Stimulated activated CD4-positive, alpha-beta T cell treated with anti-CD3 and anti-CD28 coated beads, Interleukin-1b, Interleukin-23, amount 100 ng/mL, for 1 hour (primary cell): ENCODE results near the gene SLTM.
"Not testable (repeated sequence)": the region's sequence is repeated elsewhere in the genome, so short reads cannot be mapped to it uniquely, and the experiment has no call there.

Experiments
- DNase-seq, 2 donors: peaks; one replicate each; pipeline ENCODE4 v3.0.0-alpha.2; 2020; ENCODE audit warnings: low read depth in 2 of 2

SLTM gene

GRCh38 chr15:58929891-58930416 is 3.5 kb downstream of the SLTM start:
- DNase-seq, result no peak

GRCh38 chr15:58926823-58927222 is 6.7 kb downstream of the SLTM start:
- DNase-seq, result no peak

GRCh38 chr15:58924327-58924726 is 9.2 kb downstream of the SLTM start:
- no peak for DNase-seq

- DNase-seq, result no peak
Measured at GRCh38 chr15:58923696-58924300, 9.7 kb downstream of the SLTM start.

GRCh38 chr15:58923284-58923683 is 10.2 kb downstream of the SLTM start:
- DNase-seq, result no peak

DNA sequence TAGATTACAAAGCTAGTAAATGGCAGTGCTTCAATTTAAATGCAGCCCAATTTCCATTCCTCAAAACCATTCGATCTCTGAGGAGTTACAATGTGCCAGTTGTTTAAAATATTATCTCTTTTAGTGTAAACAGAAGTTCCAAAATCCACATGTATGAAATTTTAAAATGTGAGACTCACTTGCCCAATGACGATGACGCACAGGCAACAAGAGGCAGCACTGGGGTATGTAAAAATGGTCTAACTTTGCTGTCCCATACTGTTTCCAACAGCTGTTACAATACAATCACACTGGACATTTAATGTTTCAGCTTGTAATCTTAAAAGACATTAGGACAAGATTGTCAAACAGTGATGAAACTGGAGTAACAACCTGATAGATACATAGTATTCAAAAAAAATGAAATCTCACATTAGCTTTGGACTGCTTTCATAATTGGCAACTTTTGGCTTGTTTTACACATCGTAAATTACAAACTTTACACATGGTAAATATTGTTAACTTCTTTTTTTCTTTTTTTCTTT is 12.2 kb downstream of the SLTM start:
- no peak for DNase-seq

GRCh38 chr15:58920447-58920846 is 13.0 kb downstream of the SLTM start:
- not testable (repeated sequence) for DNase-seq

DNA sequence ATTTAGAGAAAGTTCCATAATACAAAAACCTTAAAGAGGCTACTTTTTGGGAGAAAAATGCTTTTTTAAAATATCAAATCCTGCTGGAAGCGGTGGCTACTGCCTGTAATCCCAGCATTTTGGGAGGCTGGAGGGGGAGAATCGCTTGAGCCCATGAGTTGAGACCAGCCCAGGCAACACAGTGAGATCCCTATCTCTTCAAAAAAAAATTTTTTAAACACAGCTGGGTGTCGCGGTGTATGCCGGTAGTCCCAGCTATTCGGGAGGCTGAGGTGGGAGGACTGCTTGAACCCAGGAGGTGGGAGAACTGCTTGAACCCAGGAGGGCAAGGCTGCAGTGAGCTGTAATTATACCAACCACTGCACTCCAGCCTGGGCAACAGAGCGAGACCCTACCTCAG is 14.2 kb downstream of the SLTM start:
- DNase-seq, result no peak

DNA sequence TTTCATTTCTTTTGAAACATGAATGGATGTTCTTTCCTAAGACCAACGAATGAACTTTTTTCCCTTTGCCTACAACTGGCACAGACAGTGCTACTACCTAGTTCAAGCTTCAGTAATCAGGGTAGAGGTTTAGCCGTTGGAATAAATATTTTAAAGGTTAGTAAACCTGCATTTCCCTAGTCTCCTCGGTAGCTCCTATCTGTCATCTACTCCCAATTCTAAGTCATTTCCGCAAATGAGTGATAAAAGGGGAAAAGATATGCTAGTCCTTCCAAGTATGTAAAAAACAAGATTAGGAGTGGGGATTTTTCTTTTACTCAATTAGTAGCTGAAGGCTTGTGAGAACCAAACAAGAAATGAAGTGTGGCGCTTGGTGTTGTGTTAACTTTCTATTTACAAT is 15.2 kb downstream of the SLTM start:
- DNase-seq, result no peak

DNA sequence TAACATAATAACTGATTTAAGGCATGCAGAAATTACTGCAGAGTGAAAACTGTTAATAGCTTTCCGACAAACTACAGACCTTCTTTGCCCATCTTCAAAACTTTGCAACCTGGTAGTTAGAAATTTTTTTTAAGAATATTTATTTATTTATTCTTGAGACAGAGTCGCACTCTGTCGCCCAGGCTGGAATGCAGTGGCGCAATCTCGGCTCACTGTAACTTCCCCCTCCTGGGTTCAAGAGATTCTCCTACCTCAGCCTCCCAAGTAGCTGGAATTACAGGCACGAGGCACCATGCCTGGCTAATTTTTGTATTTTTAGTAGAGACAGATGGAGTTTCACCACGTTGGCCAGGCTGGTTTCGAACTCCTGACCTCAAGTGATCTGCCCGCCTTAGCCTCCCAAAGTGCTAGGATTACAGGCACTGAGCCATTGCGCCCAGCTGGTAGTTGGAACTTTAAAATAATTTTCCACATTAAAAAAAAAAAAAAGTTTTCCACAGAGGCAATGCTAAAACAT is 15.8 kb downstream of the SLTM start:
- not testable (repeated sequence) for DNase-seq

DNA sequence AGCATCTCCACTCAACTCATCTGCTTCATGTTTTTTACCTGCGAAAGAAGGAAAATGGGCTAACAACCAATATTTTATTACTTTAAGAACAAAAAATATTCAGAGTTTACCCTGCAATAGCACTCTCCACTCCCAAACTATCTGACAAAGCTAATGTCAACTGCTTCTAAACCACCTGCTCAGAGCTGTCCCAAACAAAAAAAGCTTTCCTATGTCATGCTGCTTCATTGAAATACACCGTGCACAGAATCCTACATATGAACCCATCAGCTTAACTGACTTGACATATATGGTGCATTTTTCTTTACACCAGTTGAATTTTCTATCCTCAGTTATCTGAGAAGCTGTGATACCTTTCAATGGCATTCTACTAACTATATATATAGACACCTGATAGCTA is 16.5 kb downstream of the SLTM start:
- no peak for DNase-seq

GRCh38 chr15:58910456-58910855 is 23.0 kb downstream of the SLTM start:
- DNase-seq, result no peak

GRCh38 chr15:58909616-58910015 is 23.9 kb downstream of the SLTM start:
- no peak for DNase-seq

DNA sequence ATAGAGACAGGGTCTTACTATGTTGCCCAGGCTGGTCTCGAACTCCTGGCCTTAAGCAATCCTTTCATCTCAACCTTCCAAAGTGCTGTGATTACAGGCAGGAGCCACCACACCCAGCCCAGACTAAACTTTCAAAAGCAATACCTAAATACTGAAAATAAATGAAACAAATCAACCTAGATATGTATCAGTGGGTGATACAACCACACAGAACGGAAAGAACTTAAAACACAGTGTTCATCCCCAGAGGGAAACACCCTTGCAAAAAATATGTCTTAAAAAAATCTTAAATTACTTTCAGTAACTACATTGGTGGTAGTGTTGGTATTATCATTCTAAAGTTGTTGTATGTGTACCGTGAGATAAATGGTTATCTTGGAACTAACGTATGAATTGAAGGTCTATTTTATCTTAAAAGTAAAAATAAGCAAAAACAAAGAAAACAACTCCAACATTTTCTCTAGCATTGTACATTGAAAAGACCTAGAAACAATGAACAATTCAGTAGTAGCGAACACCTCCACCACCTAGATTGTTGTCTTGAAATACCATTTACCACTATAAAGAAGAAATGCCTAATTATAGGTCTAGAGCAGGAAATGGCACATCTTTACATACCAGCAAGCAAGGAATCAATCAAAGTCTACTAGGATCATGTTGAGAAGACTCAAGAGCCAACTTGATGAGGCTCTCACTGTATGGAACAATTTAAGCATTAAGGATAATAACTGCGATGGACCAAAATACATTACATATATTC is 24.7 kb downstream of the SLTM start:
- DNase-seq, result no peak

- no peak for DNase-seq
Measured at GRCh38 chr15:58900631-58901030, 32.8 kb downstream of the SLTM start.

DNA sequence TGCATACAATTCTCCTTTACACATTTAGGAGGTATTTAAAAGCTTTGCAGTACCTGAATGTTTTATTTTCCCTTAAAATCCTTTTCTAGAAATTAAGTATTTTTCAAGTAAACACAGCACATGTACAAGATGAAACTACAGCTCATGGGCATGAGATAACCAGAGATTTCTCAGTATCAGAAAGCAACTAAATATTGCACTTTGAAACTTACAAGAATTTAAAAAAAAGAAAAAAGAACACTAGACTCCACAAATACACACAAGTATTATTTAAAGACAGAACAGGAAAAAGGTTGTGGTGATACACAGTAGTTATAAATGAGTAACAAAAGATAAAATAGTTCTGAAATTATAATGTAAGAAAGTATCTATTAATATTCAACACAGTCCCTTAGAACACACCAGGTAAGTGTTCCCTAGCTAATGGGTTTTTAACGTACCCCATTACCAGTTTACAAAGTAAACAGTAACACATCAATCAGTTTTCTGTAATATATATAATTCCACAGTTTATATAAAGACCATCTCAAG is 35.3 kb downstream of the SLTM start:
- DNase-seq, result no peak

DNA sequence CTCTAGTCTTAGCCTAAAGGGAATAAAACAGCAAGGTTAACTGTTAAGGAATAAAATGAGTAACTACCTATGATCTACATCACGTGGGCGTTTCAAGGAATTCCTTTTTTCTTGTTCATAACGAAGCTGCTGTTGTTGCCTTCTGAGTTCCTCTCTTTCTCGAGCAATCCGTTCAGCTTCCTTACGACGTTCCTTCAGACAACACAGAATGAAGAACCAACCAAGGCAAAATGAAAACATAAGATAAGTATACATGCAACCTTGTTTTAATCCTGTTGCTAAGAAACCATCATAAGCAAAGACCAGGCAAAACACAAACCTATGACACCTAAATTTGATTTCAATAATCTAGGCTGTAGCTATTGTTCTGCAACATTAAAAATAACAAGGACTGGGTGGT is 44.1 kb downstream of the SLTM start:
- DNase-seq, result no peak

DNA sequence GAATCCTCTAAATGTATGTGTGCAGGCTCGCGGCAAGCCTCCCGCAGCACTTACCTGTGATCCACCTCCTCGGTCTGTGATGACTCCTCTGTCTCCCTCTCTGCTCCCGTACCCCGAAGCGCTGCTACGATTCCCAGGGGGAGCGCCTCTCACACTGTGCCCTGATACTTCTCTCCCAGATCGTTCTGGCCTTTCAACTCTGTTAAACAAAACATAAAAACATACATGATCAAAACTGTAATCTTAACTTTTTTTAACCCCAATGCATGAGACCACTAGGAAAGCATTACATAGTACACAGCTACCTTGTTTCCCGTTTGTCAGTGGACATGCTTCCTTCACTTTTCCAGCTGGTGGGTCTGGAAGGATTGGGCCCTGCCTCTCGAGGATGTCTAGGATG is 46.6 kb downstream of the SLTM start:
- no peak for DNase-seq

DNA sequence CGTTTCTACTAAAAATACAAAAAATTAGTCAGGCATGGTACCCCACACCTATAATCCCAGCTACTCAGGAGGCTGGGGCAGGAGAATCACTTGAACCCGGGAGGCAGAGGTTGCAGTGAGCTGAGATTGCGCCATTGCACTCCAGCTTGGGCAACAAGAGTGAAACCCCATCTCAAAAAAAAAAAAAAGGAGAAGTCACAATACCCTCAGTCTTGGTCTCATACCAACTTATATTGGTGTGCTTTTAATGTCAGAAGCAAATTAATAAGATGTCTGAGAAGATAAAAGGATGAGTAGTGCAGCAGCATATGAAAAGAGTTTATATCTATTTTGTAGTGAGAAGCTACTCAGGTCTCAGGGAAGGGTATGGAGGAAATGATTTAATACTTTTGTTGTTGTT is 49.6 kb downstream of the SLTM start:
- not testable (repeated sequence) for DNase-seq

DNA sequence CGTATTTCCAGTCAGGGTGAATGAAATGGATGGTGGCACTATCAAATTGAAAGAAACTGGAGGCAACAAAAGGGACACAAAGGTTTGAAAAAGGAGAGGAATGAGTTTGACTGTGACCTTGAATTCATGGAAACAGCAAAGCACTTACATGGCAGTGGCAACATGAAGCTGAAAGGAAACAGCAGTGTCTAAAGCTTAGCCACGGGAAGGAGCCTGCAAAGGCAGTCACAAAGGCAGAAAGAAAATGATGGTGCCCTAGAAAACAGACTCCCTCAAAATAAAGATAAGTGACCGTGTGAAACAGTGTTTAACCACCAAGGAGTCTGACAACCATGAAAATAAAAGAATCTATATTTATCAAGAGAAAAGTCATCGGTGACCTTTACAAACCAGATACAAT is 51.2 kb downstream of the SLTM start:
- DNase-seq, result no peak

DNA sequence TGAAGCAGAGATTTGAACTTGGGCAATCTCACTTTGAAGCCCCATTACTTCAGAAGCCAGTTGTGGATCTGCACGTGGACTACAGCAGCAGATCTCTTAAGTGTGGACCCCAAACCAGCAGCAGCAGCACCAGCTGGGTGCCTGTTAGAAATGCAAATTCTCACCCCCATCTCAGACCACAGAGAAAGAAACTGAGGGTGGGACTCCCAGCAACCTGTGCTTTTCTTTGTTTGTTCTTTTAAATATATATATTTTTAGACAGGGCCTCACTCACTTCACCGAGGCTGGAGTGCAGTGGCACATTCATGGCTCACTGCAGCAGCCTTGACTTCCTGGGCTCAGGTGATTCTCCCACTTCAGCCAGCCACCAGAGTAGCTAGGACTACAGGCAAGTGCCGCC is 53.2 kb downstream of the SLTM start:
- no peak for DNase-seq

- no peak for DNase-seq
Measured at GRCh38 chr15:58877999-58878825, 55.3 kb downstream of the SLTM start.
